ENCODE data around the gene GALR1.
"Not testable (repeated sequence)": the region's sequence is repeated elsewhere in the genome, so short reads cannot be mapped to it uniquely, and the experiment has no call there.

GALR1 gene

GRCh38 chr18:77249569-77250500 lies at the start of gene GALR1:
TSS of gene GALR1 (plus strand) at chr18:77249848. CDS start at chr18:77250549, 701 bp downstream.
- DNase-seq (ENCODE audit: low spot score) = no peak

- no peak for DNase-seq (ENCODE audit: low spot score)
Measured at GRCh38 chr18:77201506-77201905, 48.1 kb upstream of the GALR1 start.

GRCh38 chr18:77202329-77202728 lies 47.3 kb upstream of the GALR1 start:
- no peak for DNase-seq (ENCODE audit: low spot score)

- no peak for DNase-seq (ENCODE audit: low spot score)
Measured at GRCh38 chr18:77203071-77203470, 46.6 kb upstream of the GALR1 start.

GRCh38 chr18:77203851-77204250 lies 45.8 kb upstream of the GALR1 start:
- no peak for DNase-seq (ENCODE audit: low spot score)

GRCh38 chr18:77205769-77206168 lies 43.9 kb upstream of the GALR1 start:
- DNase-seq (ENCODE audit: low spot score) = no peak

- no peak for DNase-seq (ENCODE audit: low spot score)
Measured at GRCh38 chr18:77206676-77207374, 42.8 kb upstream of the GALR1 start.

- DNase-seq (ENCODE audit: low spot score) = peak; percentile 51
Measured at GRCh38 chr18:77207540-77207939, 42.1 kb upstream of the GALR1 start.

GRCh38 chr18:77208964-77209363 lies 40.7 kb upstream of the GALR1 start:
- peak; percentile 58 for DNase-seq (ENCODE audit: low spot score)

- no peak for DNase-seq (ENCODE audit: low spot score)
Measured at GRCh38 chr18:77209587-77209986, 40.1 kb upstream of the GALR1 start.

- no peak for DNase-seq (ENCODE audit: low spot score)
Measured at GRCh38 chr18:77210249-77210648, 39.4 kb upstream of the GALR1 start.

- DNase-seq (ENCODE audit: low spot score) = no peak
Measured at GRCh38 chr18:77218642-77219041, 31.0 kb upstream of the GALR1 start.

GRCh38 chr18:77220726-77221125 lies 28.9 kb upstream of the GALR1 start:
- no peak for DNase-seq (ENCODE audit: low spot score)

GRCh38 chr18:77222464-77222863 lies 27.2 kb upstream of the GALR1 start:
- DNase-seq (ENCODE audit: low spot score) = no peak

GRCh38 chr18:77223221-77223639 lies 26.4 kb upstream of the GALR1 start:
- peak; percentile 27 for DNase-seq (ENCODE audit: low spot score)

GRCh38 chr18:77223653-77224052 lies 26.0 kb upstream of the GALR1 start:
- DNase-seq (ENCODE audit: low spot score) = no peak

- DNase-seq (ENCODE audit: low spot score) = no peak
Measured at GRCh38 chr18:77230645-77231044, 19.0 kb upstream of the GALR1 start.

- DNase-seq (ENCODE audit: low spot score) = no peak
Measured at GRCh38 chr18:77234504-77235365, 14.9 kb upstream of the GALR1 start.

GRCh38 chr18:77239285-77239684 lies 10.4 kb upstream of the GALR1 start:
- not testable (repeated sequence) for DNase-seq (ENCODE audit: low spot score)

- no peak for DNase-seq (ENCODE audit: low spot score)
Measured at GRCh38 chr18:77248873-77249568, 627 bp upstream of the GALR1 start.

GRCh38 chr18:77250501-77250925 lies 865 bp downstream of the GALR1 start:
- no peak for DNase-seq (ENCODE audit: low spot score)

All from activated CD4-positive, alpha-beta T cell treated with anti-CD3 and anti-CD28 coated beads, Interleukin-2, Interleukin-4, amounts not matched to agents 100 ng/mL and 50 ng/mL, durations not matched to agents 16 hours and 8 hours (primary cell).